GM21447 (cell line): Measurements from ENCODE around the gene BOD1.

Experiments used
- ATAC-seq: cut with Tn5 transposase; IDR thresholded peaks from one replicate; pipeline ENCODE4 v1.9.1; 2021; ENCODE audit not compliant: unreplicated experiment

Gene BOD1

GRCh38 chr5:173616577-173617118 is at the start of gene BOD1:
TSS of gene BOD1 (minus strand) at chr5:173616650. CDS start at chr5:173616436, 214 bp downstream.
- ATAC-seq, result peak; percentile 95

GRCh38 chr5:173665326-173665725 is 48.9 kb upstream of the BOD1 start:
- ATAC-seq, result no peak

- ATAC-seq, result peak; percentile 72
Measured at GRCh38 chr5:173664154-173664526, 47.7 kb upstream of the BOD1 start.

GRCh38 chr5:173663352-173664153 is 47.1 kb upstream of the BOD1 start:
- no peak for ATAC-seq

- ATAC-seq, result no peak
Measured at GRCh38 chr5:173662581-173663351, 46.3 kb upstream of the BOD1 start.

GRCh38 chr5:173660481-173661280 is 44.2 kb upstream of the BOD1 start:
- ATAC-seq, result no peak

- no peak for ATAC-seq
Measured at GRCh38 chr5:173659423-173659822, 43.0 kb upstream of the BOD1 start.

GRCh38 chr5:173657741-173658356 is 41.4 kb upstream of the BOD1 start:
- no peak for ATAC-seq

GRCh38 chr5:173655196-173655797 is 38.8 kb upstream of the BOD1 start:
- ATAC-seq, result no peak

GRCh38 chr5:173653822-173654523 is 37.5 kb upstream of the BOD1 start:
- ATAC-seq, result no peak

GRCh38 chr5:173648308-173648866 is 31.9 kb upstream of the BOD1 start:
- no peak for ATAC-seq

GRCh38 chr5:173646692-173647091 is 30.2 kb upstream of the BOD1 start:
- no peak for ATAC-seq

- no peak for ATAC-seq
Measured at GRCh38 chr5:173645890-173646574, 29.6 kb upstream of the BOD1 start.

GRCh38 chr5:173645437-173645807 is 29.0 kb upstream of the BOD1 start:
- ATAC-seq, result no peak

- ATAC-seq, result no peak
Measured at GRCh38 chr5:173644673-173645436, 28.4 kb upstream of the BOD1 start.

- peak; percentile 74 for ATAC-seq
Measured at GRCh38 chr5:173643964-173644363, 27.5 kb upstream of the BOD1 start.

GRCh38 chr5:173642895-173643481 is 26.5 kb upstream of the BOD1 start:
- ATAC-seq, result no peak
